NT2/D1 (cell line): ENCODE results near the gene SPIRE2.

Source experiments
- SUZ12 ChIP-seq: IDR thresholded peaks from 2 replicates; pipeline ENCODE4 v1.6.1; 2011; ENCODE audit not compliant: insufficient read length, insufficient read depth; ENCODE audit errors: extremely low read depth
- YY1 ChIP-seq: IDR thresholded peaks from 2 replicates; pipeline ENCODE4 v1.6.1; 2011; ENCODE audit not compliant: insufficient read length, insufficient read depth
- ZNF274 ChIP-seq: IDR thresholded peaks from 2 replicates; pipeline ENCODE4 v1.6.1; 2011; ENCODE audit warnings: mild to moderate bottlenecking, low read depth, low read length

DNA sequence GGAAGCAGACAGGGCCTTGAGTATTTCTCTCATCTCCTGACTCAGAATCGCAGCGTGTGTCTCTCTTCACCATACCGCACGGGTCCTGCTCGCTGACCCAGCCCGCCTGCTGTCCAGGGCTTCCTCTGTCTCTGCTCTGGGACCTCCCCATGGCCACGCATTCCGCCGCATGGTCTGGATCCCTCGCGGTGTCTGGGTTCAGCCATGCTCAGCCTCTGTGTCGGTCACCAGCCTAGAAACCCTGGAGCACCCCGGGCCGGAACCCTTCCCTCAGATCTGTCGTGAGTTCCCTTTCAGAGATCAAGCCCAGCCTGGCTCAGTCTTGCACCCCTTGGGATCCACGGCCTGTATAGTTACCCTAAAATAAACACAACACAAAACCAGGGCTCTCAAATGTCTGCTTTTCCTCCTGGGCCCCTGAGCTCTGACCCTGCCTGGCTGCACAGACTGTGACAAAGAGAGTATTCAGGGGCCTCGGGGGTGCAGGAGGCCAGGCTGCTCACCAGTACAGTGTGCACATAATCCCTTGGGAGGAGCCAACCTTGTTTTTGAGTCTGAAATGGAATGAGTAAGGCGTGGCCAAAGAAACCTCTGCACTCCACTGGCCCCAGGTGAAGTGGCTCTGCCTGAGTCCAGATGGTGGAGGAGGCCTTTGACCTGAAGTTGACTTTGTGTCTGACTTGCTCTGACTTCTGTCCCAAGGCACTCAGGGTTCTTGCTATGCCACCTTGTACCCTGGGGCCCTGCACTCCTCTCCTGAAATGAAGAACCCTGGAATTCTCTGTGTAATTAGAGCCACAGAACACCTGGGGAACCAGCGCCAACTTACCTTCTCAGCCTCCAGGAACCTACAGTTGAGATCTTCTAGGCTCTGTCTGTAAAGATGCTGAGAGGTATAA lies 5.8 kb upstream of the SPIRE2 start:
- TF ChIP-seq ZNF274 (no peak), YY1 (no peak), SUZ12 (no peak)
